HepG2 (cell line): ENCODE results near the gene KLF15. TPM values are rescaled to one million over a fixed set of nuclear protein-coding genes. Genes with fewer than 3 reads are reported as not detected.

ENCODE experiments used
- ARNT ChIP-seq: fragments of 450-650 bp; IDR thresholded peaks from 2 replicates; pipeline ENCODE4 v1.6.1; 2017
- ELF3 ChIP-seq: IDR thresholded peaks from 2 replicates; pipeline ENCODE4 v1.6.1; 2016; ENCODE audit warnings: missing genetic modification reagents, missing compliant biosample characterization
- GTF2F1 ChIP-seq: fragments of 150-350 bp; IDR thresholded peaks from 2 replicates; pipeline ENCODE4 v1.6.1; 2014; ENCODE audit warnings: low read length
- KDM2A ChIP-seq: sonication (generic); formaldehyde crosslinking; IDR thresholded peaks from 2 replicates; pipeline ENCODE4 v1.4.0; 2020; ENCODE audit warnings: low read depth, missing genetic modification reagents, borderline replicate concordance
- KDM4B ChIP-seq: sonication (generic); formaldehyde crosslinking; IDR thresholded peaks from 2 replicates; pipeline ENCODE4 v1.4.0; 2020; ENCODE audit warnings: missing genetic modification reagents
- KLF16 ChIP-seq, 2 experiments: sonication (generic) in 1 of 2; formaldehyde crosslinking in 1 of 2; IDR thresholded peaks; 2 replicates each; pipeline versions ENCODE4 v1.6.1 to v1.8.0; 2016 to 2023; ENCODE audit warnings: missing genetic modification reagents in 2 of 2, missing compliant biosample characterization in 1 of 2
- MXI1 ChIP-seq: IDR thresholded peaks from 3 replicates; pipeline ENCODE4 v1.6.1; 2012; ENCODE audit warnings: low read depth, low read length, inconsistent platforms, borderline replicate concordance
- NR2F6 ChIP-seq, 2 experiments: IDR thresholded peaks; 2 replicates each; pipeline ENCODE4 v1.6.1; 2016; ENCODE audit warnings: antibody characterized with exemption in 1 of 2, mild to moderate bottlenecking in 1 of 2
- RBM22 ChIP-seq: fragments of 200-400 bp; formaldehyde crosslinking; optimal IDR thresholded peaks from 2 replicates; pipeline ENCODE3; 2017; ENCODE audit warnings: mild to moderate bottlenecking, low read length, moderate library complexity
- RFX5 ChIP-seq: IDR thresholded peaks from 2 replicates; pipeline ENCODE4 v1.6.1; 2011; ENCODE audit warnings: low read depth, low read length, improper control_type of control experiment
- SP1 ChIP-seq, 2 experiments: fragments of 450-650 bp in 1 of 2; sonication (generic) in 1 of 2; formaldehyde crosslinking in 1 of 2; IDR thresholded peaks; 2 replicates each; pipeline versions ENCODE4 v1.4.0 to v1.6.1; 2016 to 2020; ENCODE audit warnings: missing genetic modification reagents in 1 of 2
- TBL1XR1 ChIP-seq: fragments of 150-350 bp; IDR thresholded peaks from 2 replicates; pipeline ENCODE4 v1.6.1; 2014; ENCODE audit warnings: borderline replicate concordance, low read length; ENCODE audit not compliant: partially characterized antibody
- TFDP1 ChIP-seq: IDR thresholded peaks from 2 replicates; pipeline ENCODE4 v1.6.1; 2016; ENCODE audit warnings: missing compliant biosample characterization, missing genetic modification reagents, borderline replicate concordance
- TRIM22 ChIP-seq: fragments of 450-650 bp; IDR thresholded peaks from 2 replicates; pipeline ENCODE4 v1.6.1; 2017
- ZBTB1 ChIP-seq: sonication (generic); formaldehyde crosslinking; IDR thresholded peaks from 2 replicates; pipeline ENCODE4 v1.4.0; 2020; ENCODE audit warnings: missing genetic modification reagents, borderline replicate concordance
- ZBTB3 ChIP-seq: sonication (generic); formaldehyde crosslinking; IDR thresholded peaks from 2 replicates; pipeline ENCODE4 v1.4.0; 2020; ENCODE audit warnings: low read depth, mild to moderate bottlenecking, moderate library complexity, missing genetic modification reagents, borderline replicate concordance
- ZNF121 ChIP-seq: sonication (generic); formaldehyde crosslinking; IDR thresholded peaks from 2 replicates; pipeline ENCODE4 v1.5.0; 2020; ENCODE audit warnings: mild to moderate bottlenecking, missing genetic modification reagents
- ZNF230 ChIP-seq: sonication (generic); formaldehyde crosslinking; IDR thresholded peaks from 2 replicates; pipeline ENCODE4 v1.4.0; 2020; ENCODE audit warnings: mild to moderate bottlenecking, missing genetic modification reagents
- ZNF639 ChIP-seq: conservative IDR thresholded peaks from 2 replicates; pipeline ENCODE4 v1.6.1; 2018; ENCODE audit warnings: missing genetic modification reagents
- ZNF644 ChIP-seq: IDR thresholded peaks from 2 replicates; pipeline ENCODE4 v1.6.1; 2016; ENCODE audit warnings: low read depth
- ZNF704 ChIP-seq: sonication (generic); formaldehyde crosslinking; IDR thresholded peaks from 2 replicates; pipeline ENCODE4 v1.8.1; 2023; ENCODE audit warnings: mild to moderate bottlenecking, inconsistent platforms, moderate library complexity, missing genetic modification reagents, borderline replicate concordance
- ZNF713 ChIP-seq: sonication (generic); formaldehyde crosslinking; IDR thresholded peaks from 2 replicates; pipeline ENCODE4 v1.4.0; 2020; ENCODE audit warnings: mild to moderate bottlenecking, missing genetic modification reagents
- ZNF766 ChIP-seq: sonication (generic); formaldehyde crosslinking; IDR thresholded peaks from 2 replicates; pipeline ENCODE4 v1.5.0; 2020; ENCODE audit warnings: missing genetic modification reagents, borderline replicate concordance
- ZNF800 ChIP-seq: sonication (generic); formaldehyde crosslinking; IDR thresholded peaks from 2 replicates; pipeline ENCODE4 v1.4.0; 2020; ENCODE audit warnings: missing genetic modification reagents
- polyA plus RNA-seq, 8 experiments: library from polyadenylated mRNA; depleted of rRNA in 3 of 8; stranded (reverse) in 7 of 8; unstranded in 1 of 8; fragments of >200 nt; fragmentation: Illumina TruSeq in 4 of 8; extraction: Trizol in 4 of 8; gene quantifications; 2 replicates each; pipeline versions ENCODE4 v1.2.1 to v1.2.3, GENCODE V29; 2011 to 2016; ENCODE audit warnings: low read depth in 4 of 8, missing spikeins in 1 of 8, mixed read lengths in 1 of 8; ENCODE audit not compliant: insufficient read depth in 1 of 8
- total RNA-seq, 5 experiments: library from RNA; depleted of rRNA; stranded (reverse); fragments of >200 nt; fragmentation: Illumina TruSeq; extraction: Trizol; gene quantifications; 2 replicates each; pipeline ENCODE4 v1.2.3, GENCODE V29; 2016; ENCODE audit warnings: low read depth in 1 of 5

KLF15 gene
- total and polyA plus RNA-seq, 2 of the 13 experiments (the other 11 are each of a cell fraction or from before 2014, with no cell fraction given) = 7.1 to 7.8 TPM

GRCh38 chr3:126389112-126389793, 32.0 kb upstream of the KLF15 start (continued):
- TF ChIP-seq KDM4B (CRISPR knock-in tag) = no peak
- TF ChIP-seq TRIM22 = no peak
- TF ChIP-seq MXI1 = peak; percentile 39; the same call in 1 of the 3 replicates
- TF ChIP-seq KDM2A (CRISPR knock-in tag) = peak; percentile 85
- peak; percentile 84 for TF ChIP-seq ZNF704 (CRISPR knock-in tag)
- peak; percentile 60; the same call in 1 of the 2 replicates for TF ChIP-seq RFX5
- peak; percentile 76; the same call in 1 of the 2 replicates for TF ChIP-seq ZNF121 (CRISPR knock-in tag)
- no peak for TF ChIP-seq ARNT
- TF ChIP-seq RBM22 = no peak
- TF ChIP-seq ZNF800 (CRISPR knock-in tag) = peak; percentile 87
- 0 out of 2 replicates have a peak, but pooled peaks have one; percentile 51 for TF ChIP-seq ZBTB3 (CRISPR knock-in tag)
- no peak for TF ChIP-seq GTF2F1
- peak; percentile 86; the same call in 1 of the 2 replicates for TF ChIP-seq ZNF230 (CRISPR knock-in tag)
- peak; percentile 58; the same call in 1 of the 2 replicates for TF ChIP-seq ZNF713 (CRISPR knock-in tag)
- TF ChIP-seq ZNF639 (CRISPR knock-in tag) = no peak; the same call in 1 of the 2 replicates
- no peak for TF ChIP-seq ZNF644 (CRISPR knock-in tag)
- TF ChIP-seq ZNF766 = peak; percentile 85
- peak; percentile 79 for TF ChIP-seq ELF3 (CRISPR knock-in tag)
- TF ChIP-seq NR2F6 (IDR thresholded peaks at IDR 0.05) = no peak
- TF ChIP-seq NR2F6 (CRISPR knock-in tag; IDR thresholded peaks at IDR 0.05) = no peak
- no peak for TF ChIP-seq ZBTB1 (CRISPR knock-in tag)
- no peak for TF ChIP-seq SP1 (IDR thresholded peaks at IDR 0.05)
- TF ChIP-seq SP1 (CRISPR knock-in tag; IDR thresholded peaks at IDR 0.05) = no peak
- TF ChIP-seq TBL1XR1 = no peak
- peak in 1 of 2 experiments; percentile 71; a peak in 1 of 4 replicates for TF ChIP-seq KLF16 (CRISPR knock-in tag; IDR thresholded peaks at IDR 0.05)
- peak; percentile 50; the same call in 1 of the 2 replicates for TF ChIP-seq TFDP1 (CRISPR knock-in tag)
